ENCODE results near the gene ERBB2. TPM values are rescaled to one million over a fixed set of nuclear protein-coding genes. Genes with fewer than 3 reads are reported as not detected.
A peak's percentile ranks its signal among the peaks of the same experiment; 100 is the strongest.

ERBB2 gene
- total and polyA plus RNA-seq, 10 of the 15 experiments (the other 5 are each of a cell fraction or from before 2014, with no cell fraction given), result 0.39 to 7.0 (median 4.3) TPM

- peak; percentile 54 for FAIRE-seq
- ChIA-PET RAD21 (ENCODE audit: unreplicated experiment) (no interaction called here), POLR2A (no interaction called here)
These were observed 40.4 kb upstream of the ERBB2 start for GRCh38 chr17:39659279-39660010.

More at GRCh38 chr17:39659279-39660010, 40.4 kb upstream of the ERBB2 start:
- Histone ChIP-seq H3K9ac (ENCODE audit: control insufficient read depth, insufficient read depth, low read length) (no peak overlapping the region), H3K4me1 (ENCODE audit: control insufficient read depth, insufficient read depth, low read length) (peaks cover 6% of the 10 kb centered on the region; the same call in 1 of the 2 replicates), H3K4me2 (ENCODE audit: control insufficient read depth, insufficient read depth) (peak overlapping the region; percentile 36; the same call in 1 of the 2 replicates), H3K4me3 (no peak overlapping the region), H3K27me3 (replicated peaks in 1 of 2; ENCODE audit: control insufficient read depth in 2 of 2, insufficient read depth in 2 of 2, low read length in 1 of 2) (no peaks in the 10 kb centered on the region), H3K9me3 (replicated peaks; ENCODE audit: control insufficient read depth, insufficient read depth, low read length) (no peaks in the 10 kb centered on the region), H4K20me1 (ENCODE audit: control insufficient read depth, insufficient read depth) (no peaks in the 10 kb centered on the region), H2AFZ (ENCODE audit: control insufficient read depth, low read depth, low read length) (no peak overlapping the region), H3K36me3 (ENCODE audit: control insufficient read depth in 2 of 2, insufficient read depth in 2 of 2, low read length in 1 of 2) (peaks cover 16 to 26% of the 10 kb centered on the region in 2 experiments; a peak in 3 of 4 replicates), H3K27ac (ENCODE audit: control insufficient read depth, insufficient read depth) (no peak overlapping the region; the same call in 1 of the 2 replicates), H3K79me2 (ENCODE audit: control insufficient read depth, insufficient read depth, low read length) (no peaks in the 10 kb centered on the region)
- peak; percentile 60 for TF ChIP-seq EED (IDR thresholded peaks at IDR 0.05; ENCODE audit: low read depth)
- TF ChIP-seq IKZF2 (IDR thresholded peaks at IDR 0.05), result 0 out of 4 replicates have a peak, but pooled peaks of 1 of the 2 experiments have one; percentile 14
- peak; percentile 73 for TF ChIP-seq SPI1 (IDR thresholded peaks at IDR 0.05; ENCODE audit: borderline replicate concordance, insufficient read depth, low read depth, low read length)
- no peak for TF ChIP-seq NFXL1 (IDR thresholded peaks at IDR 0.05; ENCODE audit: borderline replicate concordance)
- no peak for TF ChIP-seq ETV6 (conservative IDR thresholded peaks at IDR 0.05 in 1 of 2, IDR thresholded peaks at IDR 0.05 in 1 of 2; ENCODE audit: borderline replicate concordance in 1 of 2, low read depth in 1 of 2)
- TF ChIP-seq, protein P1, sequence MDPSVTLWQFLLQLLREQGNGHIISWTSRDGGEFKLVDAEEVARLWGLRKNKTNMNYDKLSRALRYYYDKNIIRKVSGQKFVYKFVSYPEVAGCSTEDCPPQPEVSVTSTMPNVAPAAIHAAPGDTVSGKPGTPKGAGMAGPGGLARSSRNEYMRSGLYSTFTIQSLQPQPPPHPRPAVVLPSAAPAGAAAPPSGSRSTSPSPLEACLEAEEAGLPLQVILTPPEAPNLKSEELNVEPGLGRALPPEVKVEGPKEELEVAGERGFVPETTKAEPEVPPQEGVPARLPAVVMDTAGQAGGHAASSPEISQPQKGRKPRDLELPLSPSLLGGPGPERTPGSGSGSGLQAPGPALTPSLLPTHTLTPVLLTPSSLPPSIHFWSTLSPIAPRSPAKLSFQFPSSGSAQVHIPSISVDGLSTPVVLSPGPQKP (IDR thresholded peaks at IDR 0.05; ENCODE audit: low read depth, low read length), result no peak
- TF ChIP-seq RAD21 (IDR thresholded peaks at IDR 0.05; ENCODE audit: insufficient read depth, low read depth, low read length), result no peak
- TF ChIP-seq IKZF1 (conservative IDR thresholded peaks at IDR 0.05), result peak; percentile 28; the same call in 1 of the 2 replicates
- TF ChIP-seq NR2F1 (conservative IDR thresholded peaks at IDR 0.05), result no peak
- SMC1A ChIA-PET (ENCODE audit: uncharacterized antibody, unreplicated experiment), result interaction anchor here (1.0 kb wide), 1 partner anchor 36 kb away, joined by 3 read pairs; no protein-coding TSS in a partner anchor
- DNase-seq (ENCODE audit: low read depth, low spot score), result no peak
- BruUV-seq (replicated peaks), result no TSS peak
- no peak for ATAC-seq
- in situ Hi-C loops (cut with MboI) (no loop called here), intact Hi-C loops (cut with micrococcal nuclease; ENCODE audit: unreplicated experiment) (no loop called here)
- CTCF ChIA-PET, result interaction anchor here (0.8 kb wide), 1 partner anchor 26 kb away, joined by 4 read pairs; no protein-coding TSS in a partner anchor
- WGBS (ENCODE audit: insufficient coverage, insufficient replicate concordance, low lambda C conversion rate, missing lambda C conversion rate), result 76% methylated on average over 11 of the region's 15 CpGs
